ENCODE measurements around the gene PDE6G. TPM values are rescaled to one million over a fixed set of nuclear protein-coding genes. Genes with fewer than 3 reads are reported as not detected.
A peak's percentile ranks its signal among the peaks of the same experiment; 100 is the strongest.

Gene PDE6G
- total RNA-seq, 2 experiments from 2014 or later = 47.8 to 57.1 TPM

DNA sequence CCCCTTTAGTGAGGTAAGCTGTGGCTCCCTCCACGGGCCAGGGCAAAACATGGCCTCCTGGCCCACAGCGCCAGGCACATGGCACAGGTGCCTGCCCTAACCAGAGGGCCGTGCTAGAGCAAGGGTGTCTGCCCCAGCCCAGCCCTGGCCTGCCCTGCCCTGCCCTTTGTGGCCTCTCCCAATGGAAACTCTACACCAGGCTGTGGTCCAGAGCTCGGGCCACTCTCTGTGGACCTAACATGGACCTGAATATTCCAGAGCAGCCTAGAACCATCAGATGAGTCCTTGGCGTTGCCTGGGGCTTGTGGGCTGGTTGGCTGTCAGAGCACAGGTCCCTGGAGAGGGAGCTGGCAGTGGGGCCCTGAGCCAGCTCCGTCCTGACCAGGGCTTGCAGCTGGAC is 38.9 kb upstream of the PDE6G start:
- peaks cover 12% of the 10 kb centered on the region for H3K36me3 Mint-ChIP-seq
- H3K27me3 Mint-ChIP-seq = no peaks in the 10 kb centered on the region
- no peaks in the 10 kb centered on the region for H3K9me3 Mint-ChIP-seq
- no peak for DNase-seq
- no peak overlapping the region for H3K4me3 Mint-ChIP-seq
- peaks cover 5% of the 10 kb centered on the region for H3K4me1 Mint-ChIP-seq
- POLR2A ChIA-PET = interaction anchor here (0.8 to 1.3 kb wide), 3 partner anchors 12 to 30 kb away, joined by 4 read pairs; partner anchors contain the start of genes ARL16 and HGS
- no peak overlapping the region for H3K27ac Mint-ChIP-seq
- ATAC-seq (ENCODE audit: low read depth) = no peak

DNA sequence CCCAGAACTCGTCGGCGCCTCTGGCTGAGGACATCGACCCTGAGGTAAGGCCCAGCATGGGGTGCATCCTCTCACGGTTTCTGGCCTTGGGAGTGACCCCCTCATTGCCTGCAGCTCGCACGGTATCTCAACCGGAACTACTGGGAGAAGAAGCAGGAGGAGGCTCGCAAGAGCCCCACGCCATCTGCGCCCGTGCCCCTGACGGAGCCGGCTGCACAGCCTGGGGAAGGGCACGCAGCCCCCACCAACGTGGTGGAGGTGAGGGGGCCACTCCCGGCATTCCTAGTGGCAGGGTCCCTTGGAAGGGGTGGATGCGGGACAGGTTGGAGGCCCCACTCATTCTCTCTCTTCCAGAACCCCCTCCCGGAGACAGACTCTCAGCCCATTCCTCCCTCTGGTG is 38.5 kb upstream of the PDE6G start:
- peaks cover 16% of the 10 kb centered on the region for H3K36me3 Mint-ChIP-seq
- no peak overlapping the region for H3K4me3 Mint-ChIP-seq
- POLR2A ChIA-PET = interaction anchor here (1.1 kb wide), 1 partner anchor 29 kb away, joined by 4 read pairs; no protein-coding TSS in a partner anchor

GRCh38 chr17:81693509-81694210 is 37.3 kb upstream of the PDE6G start:
- ATAC-seq (ENCODE audit: low read depth) (no peak), DNase-seq (no peak)
- no peaks in the 10 kb centered on the region for H3K27me3 Mint-ChIP-seq
- no peak overlapping the region for H3K4me3 Mint-ChIP-seq
- H3K4me1 Mint-ChIP-seq = peaks cover 2% of the 10 kb centered on the region
- peaks cover 13% of the 10 kb centered on the region for H3K36me3 Mint-ChIP-seq
- POLR2A ChIA-PET = interaction anchor here (1.0 to 1.2 kb wide), 2 partner anchors 9 kb away, joined by 3 read pairs; partner anchors contain the start of gene MRPL12
- no peaks in the 10 kb centered on the region for H3K9me3 Mint-ChIP-seq
- no peak overlapping the region for H3K27ac Mint-ChIP-seq

More for the DNA sequence above, 38.5 kb upstream of the PDE6G start:
- H3K4me1 Mint-ChIP-seq = peaks cover 5% of the 10 kb centered on the region
- no peaks in the 10 kb centered on the region for H3K9me3 Mint-ChIP-seq
- no peak for DNase-seq
- no peak overlapping the region for H3K27ac Mint-ChIP-seq
- no peaks in the 10 kb centered on the region for H3K27me3 Mint-ChIP-seq
- ATAC-seq (ENCODE audit: low read depth) = no peak

DNA sequence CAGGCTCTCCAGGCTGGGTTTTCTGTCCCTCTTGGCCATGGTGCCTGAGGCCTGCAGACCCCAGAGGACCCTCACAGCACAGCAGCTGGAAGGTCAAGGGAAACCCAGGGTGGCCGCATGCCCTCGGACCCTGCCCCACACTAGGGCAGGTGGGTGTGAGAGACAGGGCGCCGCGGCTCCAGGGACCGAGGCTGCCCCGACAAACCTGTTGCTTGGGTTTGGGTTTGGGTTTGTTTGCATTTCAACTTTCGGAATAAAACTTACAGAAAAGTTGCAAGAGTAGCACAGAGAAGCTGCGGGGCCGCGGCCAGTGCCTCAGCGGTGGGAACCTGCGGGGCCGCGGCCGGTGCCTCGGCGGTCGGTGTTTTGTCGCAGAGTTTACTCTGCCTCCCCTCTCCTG is 35.3 kb upstream of the PDE6G start:
- ATAC-seq (ENCODE audit: low read depth) = no peak

DNA sequence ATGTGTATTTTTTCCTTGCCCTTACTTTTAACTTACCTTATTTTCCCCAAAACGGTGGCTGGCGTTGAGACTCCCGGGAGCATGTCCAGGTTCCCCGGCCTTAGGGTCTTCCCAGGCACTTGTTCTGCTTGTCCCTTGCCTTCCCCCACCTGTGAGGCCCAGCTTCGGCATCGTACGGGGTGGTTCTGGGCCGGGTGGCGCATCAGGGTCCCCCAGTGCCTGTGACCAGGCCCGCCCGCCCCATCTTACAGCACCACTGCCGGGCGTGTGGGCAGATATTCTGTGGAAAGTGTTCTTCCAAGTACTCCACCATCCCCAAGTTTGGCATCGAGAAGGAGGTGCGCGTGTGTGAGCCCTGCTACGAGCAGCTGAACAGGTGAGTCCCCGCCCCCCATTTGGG is 34.9 kb upstream of the PDE6G start:
- DNase-seq (no peak), ATAC-seq (ENCODE audit: low read depth) (no peak)
- peaks cover 16% of the 10 kb centered on the region for H3K36me3 Mint-ChIP-seq
- no peaks in the 10 kb centered on the region for H3K27me3 Mint-ChIP-seq
- H3K9me3 Mint-ChIP-seq = no peaks in the 10 kb centered on the region
- no peak overlapping the region for H3K27ac Mint-ChIP-seq
- POLR2A ChIA-PET = interaction anchor here (0.6 kb wide), 1 partner anchor 1418 kb away, joined by 4 read pairs; no protein-coding TSS in a partner anchor
- no peak overlapping the region for H3K4me3 Mint-ChIP-seq
- H3K4me1 Mint-ChIP-seq = peaks cover 2% of the 10 kb centered on the region

More for the DNA sequence above, 35.3 kb upstream of the PDE6G start:
- POLR2A ChIA-PET = interaction anchor here (0.6 kb wide), 1 partner anchor 1418 kb away, joined by 4 read pairs; no protein-coding TSS in a partner anchor
- DNase-seq = no peak
- Mint-ChIP-seq H3K27ac (no peak overlapping the region), H3K9me3 (no peaks in the 10 kb centered on the region), H3K36me3 (peaks cover 14% of the 10 kb centered on the region), H3K4me1 (peaks cover 2% of the 10 kb centered on the region), H3K4me3 (no peak overlapping the region), H3K27me3 (no peaks in the 10 kb centered on the region)

DNA sequence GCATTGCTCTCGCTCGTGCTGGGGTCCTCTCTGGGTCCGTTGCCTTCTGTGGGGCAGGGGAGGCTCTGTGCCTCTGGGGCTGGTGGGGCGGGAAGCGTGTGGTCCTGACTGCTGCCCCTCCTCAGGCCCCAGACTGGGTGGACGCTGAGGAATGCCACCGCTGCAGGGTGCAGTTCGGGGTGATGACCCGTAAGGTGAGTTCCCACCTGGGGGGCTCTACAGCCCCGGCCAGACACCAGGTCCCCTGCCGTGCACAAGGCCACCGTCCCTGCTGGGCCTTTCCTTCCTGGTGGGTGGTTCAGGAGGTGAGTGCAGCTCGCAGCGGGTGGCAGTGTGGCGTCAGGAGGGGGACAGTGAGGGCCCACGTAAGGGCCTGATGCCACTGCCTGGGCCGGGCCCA is 34.2 kb upstream of the PDE6G start:
- Mint-ChIP-seq H3K36me3 (peaks cover 17% of the 10 kb centered on the region), H3K9me3 (no peaks in the 10 kb centered on the region), H3K4me1 (peaks cover 5% of the 10 kb centered on the region), H3K4me3 (no peak overlapping the region), H3K27me3 (no peaks in the 10 kb centered on the region), H3K27ac (no peak overlapping the region)
- DNase-seq (no peak), ATAC-seq (ENCODE audit: low read depth) (no peak)
- POLR2A ChIA-PET = no interaction called here

- no peak for DNase-seq
- H3K9me3 Mint-ChIP-seq = no peaks in the 10 kb centered on the region
- POLR2A ChIA-PET = no interaction called here
Observed at GRCh38 chr17:81690066-81690465, 33.7 kb upstream of the PDE6G start.

DNA sequence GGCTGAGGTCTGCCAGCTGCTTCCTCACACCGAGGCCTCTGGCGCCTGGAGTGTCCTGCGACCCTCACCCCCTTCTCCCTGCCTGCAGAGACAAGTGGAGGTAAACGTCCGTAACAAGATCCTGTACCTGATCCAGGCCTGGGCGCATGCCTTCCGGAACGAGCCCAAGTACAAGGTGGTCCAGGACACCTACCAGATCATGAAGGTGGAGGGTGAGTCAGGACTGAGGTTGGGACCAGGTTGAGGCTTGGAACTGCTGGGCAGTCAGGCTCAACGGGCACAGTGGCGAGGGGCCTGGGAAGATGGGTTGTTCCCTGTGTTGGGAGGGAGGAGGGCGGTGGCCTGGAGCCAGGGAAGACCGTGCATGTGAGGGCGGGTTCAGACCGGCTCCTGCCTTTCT is 32.3 kb upstream of the PDE6G start:
- Mint-ChIP-seq H3K27ac (no peak overlapping the region), H3K36me3 (peaks cover 18% of the 10 kb centered on the region), H3K27me3 (no peaks in the 10 kb centered on the region), H3K4me3 (no peak overlapping the region), H3K4me1 (peaks cover 17% of the 10 kb centered on the region), H3K9me3 (no peaks in the 10 kb centered on the region)
- no peak for ATAC-seq (ENCODE audit: low read depth)
- no peak for DNase-seq
- POLR2A ChIA-PET = no interaction called here

More at GRCh38 chr17:81690066-81690465, 33.7 kb upstream of the PDE6G start:
- H3K4me1 Mint-ChIP-seq = peaks cover 10% of the 10 kb centered on the region
- H3K27me3 Mint-ChIP-seq = no peaks in the 10 kb centered on the region
- no peak overlapping the region for H3K4me3 Mint-ChIP-seq
- ATAC-seq (ENCODE audit: low read depth) = no peak
- no peak overlapping the region for H3K27ac Mint-ChIP-seq
- peaks cover 17% of the 10 kb centered on the region for H3K36me3 Mint-ChIP-seq

GRCh38 chr17:81687770-81688541 is 31.6 kb upstream of the PDE6G start:
- H3K4me3 Mint-ChIP-seq = no peak overlapping the region
- DNase-seq = no peak

DNA sequence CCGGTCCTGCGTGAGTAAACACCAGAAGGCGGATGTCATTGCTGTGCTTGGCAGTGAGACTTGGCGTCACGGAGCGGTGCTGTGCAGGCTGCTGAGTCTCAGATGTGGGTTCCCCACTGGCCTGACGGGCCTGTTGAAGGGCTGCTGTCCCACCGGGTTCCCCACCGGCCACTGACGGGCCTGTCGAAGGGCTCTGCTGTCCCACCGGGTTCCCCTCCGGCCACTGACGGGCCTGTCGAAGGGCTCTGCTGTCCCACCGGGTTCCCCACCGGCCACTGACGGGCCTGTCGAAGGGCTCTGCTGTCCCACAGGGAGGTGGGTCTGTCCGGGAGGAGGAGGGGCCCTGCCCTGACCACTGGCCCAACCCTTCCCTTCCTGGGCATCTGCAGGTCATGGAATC is 30.3 kb upstream of the PDE6G start:
- peaks cover 24% of the 10 kb centered on the region for H3K4me1 Mint-ChIP-seq
- ATAC-seq (ENCODE audit: low read depth) (no peak), DNase-seq (no peak)
- no peaks in the 10 kb centered on the region for H3K9me3 Mint-ChIP-seq
- H3K4me3 Mint-ChIP-seq = no peak overlapping the region
- no peaks in the 10 kb centered on the region for H3K27me3 Mint-ChIP-seq
- H3K36me3 Mint-ChIP-seq = peaks cover 16% of the 10 kb centered on the region
- POLR2A ChIA-PET = no interaction called here
- no peak overlapping the region for H3K27ac Mint-ChIP-seq

More at GRCh38 chr17:81687770-81688541, 31.6 kb upstream of the PDE6G start:
- peak overlapping the region; percentile 30 for H3K27ac Mint-ChIP-seq
- no peaks in the 10 kb centered on the region for H3K27me3 Mint-ChIP-seq
- POLR2A ChIA-PET = no interaction called here
- H3K9me3 Mint-ChIP-seq = no peaks in the 10 kb centered on the region
- H3K4me1 Mint-ChIP-seq = peaks cover 17% of the 10 kb centered on the region
- no peak for ATAC-seq (ENCODE audit: low read depth)
- H3K36me3 Mint-ChIP-seq = peaks cover 18% of the 10 kb centered on the region

GRCh38 chr17:81685108-81685507 is 28.8 kb upstream of the PDE6G start:
- H3K36me3 Mint-ChIP-seq = peaks cover 15% of the 10 kb centered on the region
- no peaks in the 10 kb centered on the region for H3K9me3 Mint-ChIP-seq
- H3K27ac Mint-ChIP-seq = peak overlapping the region; percentile 9
- peaks cover 24% of the 10 kb centered on the region for H3K4me1 Mint-ChIP-seq
- DNase-seq = no peak
- no peak for ATAC-seq (ENCODE audit: low read depth)
- POLR2A ChIA-PET = interaction anchor here (1.2 to 4.5 kb wide), 5 partner anchors 9 to 172 kb away, joined by 3 to 69 read pairs (median 15); partner anchors contain the start of genes ACTG1, CCDC137, MRPL12 and OXLD1
- H3K4me3 Mint-ChIP-seq = peak overlapping the region; percentile 98
- no peaks in the 10 kb centered on the region for H3K27me3 Mint-ChIP-seq

DNA sequence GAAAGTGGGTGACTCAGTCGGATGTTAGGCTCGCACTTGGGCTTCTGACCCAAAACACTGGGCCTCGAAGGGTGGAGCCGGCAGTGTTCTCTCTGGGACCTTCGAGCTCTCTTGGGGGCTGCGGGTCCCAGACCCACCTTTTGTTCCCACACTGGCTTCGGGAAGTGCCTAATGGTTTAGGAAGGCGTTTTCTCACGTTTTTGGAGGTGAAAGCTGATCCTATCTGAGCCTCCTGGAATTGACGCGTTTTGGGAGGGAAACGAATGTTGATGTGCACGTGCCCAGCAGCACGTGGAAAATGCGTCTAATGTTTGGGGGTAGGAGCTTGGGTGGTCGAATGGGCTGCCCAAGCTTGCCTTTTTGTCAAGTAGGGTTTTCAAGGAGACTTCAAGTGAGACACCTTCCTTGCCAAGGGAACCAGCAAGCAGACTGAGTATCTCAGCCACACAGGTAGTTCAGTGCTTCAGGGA is 28.1 kb upstream of the PDE6G start:
- Mint-ChIP-seq H3K4me1 (peaks cover 24% of the 10 kb centered on the region), H3K9me3 (no peaks in the 10 kb centered on the region), H3K27ac (peak overlapping the region; percentile 67), H3K4me3 (peak overlapping the region; percentile 98), H3K27me3 (no peaks in the 10 kb centered on the region), H3K36me3 (peaks cover 12% of the 10 kb centered on the region)
- no peak for ATAC-seq (ENCODE audit: low read depth)
- POLR2A ChIA-PET = interaction anchor here (1.1 to 4.5 kb wide), 14 partner anchors 9 to 186 kb away, joined by 3 to 69 read pairs (median 5); partner anchors contain the start of genes ACTG1, ARHGDIA, CCDC137 and MCRIP1
- DNase-seq = no peak
